Skin epidermis (tissue), 12 donors: ENCODE data around the gene CD1E.
"Not testable (repeated sequence)": the region's sequence is repeated elsewhere in the genome, so short reads cannot be mapped to it uniquely, and the experiment has no call there.

ENCODE experiments used
- H3K27ac ChIP-seq, 21 experiments: fragments of 200-600 bp; sonication (generic) in 11 of 21; one replicate each; pipeline ENCODE4 v1.5.0; 2020; ENCODE audit warnings: mild to moderate bottlenecking in 3 of 21, inconsistent platforms in 2 of 21, moderate library complexity in 2 of 21
- H3K4me3 ChIP-seq, 7 experiments: fragments of 200-600 bp; sonication (generic) in 2 of 7; one replicate each; pipeline ENCODE4 v1.5.0; 2020; ENCODE audit warnings: inconsistent platforms in 2 of 7, mild to moderate bottlenecking in 2 of 7, moderate library complexity in 1 of 7

CD1E gene

DNA sequence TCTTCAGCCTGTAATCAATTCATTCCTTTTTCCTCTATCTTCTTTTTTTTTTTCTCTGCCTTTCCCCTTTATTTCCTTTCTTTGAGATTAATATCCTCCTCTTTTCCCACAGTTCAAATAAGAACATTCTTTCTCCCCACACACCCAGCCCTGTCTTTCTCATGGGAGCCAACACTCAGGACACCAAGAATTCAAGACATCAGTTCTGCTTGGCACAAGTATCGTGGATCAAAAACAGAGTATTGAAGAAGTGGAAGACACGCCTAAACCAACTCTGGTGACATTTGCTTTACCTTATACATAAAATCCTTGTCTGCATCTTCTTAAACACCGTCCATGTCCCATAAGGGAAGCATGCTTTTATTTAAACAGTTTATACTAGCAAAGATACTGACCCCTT is 2.9 kb downstream of the CD1E start:
- H3K4me3 ChIP-seq: no peak overlapping the region
- no peak overlapping the region for H3K27ac ChIP-seq

DNA sequence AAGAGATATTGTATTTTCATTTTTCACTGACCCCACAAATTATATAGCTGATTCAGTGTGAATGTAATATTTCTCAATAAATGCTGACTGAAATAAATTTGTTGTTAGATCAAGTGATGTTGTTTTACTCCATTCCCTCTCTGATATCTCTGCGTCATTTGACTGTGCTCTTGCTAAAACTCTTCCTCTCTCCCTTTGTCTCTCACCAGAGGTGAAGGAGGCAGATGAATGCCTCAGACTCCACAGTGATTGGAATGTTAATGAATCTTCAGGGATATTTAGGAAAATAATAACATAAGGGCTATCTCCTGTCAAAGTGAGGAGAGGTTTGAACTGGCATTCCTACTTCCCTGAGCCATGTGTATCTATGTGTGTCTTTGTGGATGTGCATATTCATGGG is 3.7 kb downstream of the CD1E start:
- Histone ChIP-seq H3K4me3 (no peak overlapping the region), H3K27ac (no peak overlapping the region)

DNA sequence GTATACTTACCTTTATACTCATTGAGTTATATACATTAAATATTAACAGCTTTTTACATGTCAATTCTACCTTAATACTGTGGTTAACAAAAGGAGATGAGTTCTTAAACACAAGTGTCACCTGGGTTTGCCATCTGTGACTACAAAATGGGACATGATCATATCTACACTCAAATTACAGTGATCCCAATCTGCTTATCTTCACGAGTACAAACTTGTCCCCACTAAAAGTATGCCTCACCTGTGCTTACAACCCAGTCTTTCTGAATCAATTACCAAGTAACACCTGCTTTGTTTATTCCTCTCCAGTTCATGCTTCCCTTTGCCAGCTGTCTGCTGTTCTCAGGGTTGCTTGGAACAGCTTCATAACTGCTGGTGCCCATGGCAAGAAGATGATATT is 8.8 kb downstream of the CD1E start:
- no peak overlapping the region for H3K4me3 ChIP-seq
- H3K27ac ChIP-seq: no peak overlapping the region

DNA sequence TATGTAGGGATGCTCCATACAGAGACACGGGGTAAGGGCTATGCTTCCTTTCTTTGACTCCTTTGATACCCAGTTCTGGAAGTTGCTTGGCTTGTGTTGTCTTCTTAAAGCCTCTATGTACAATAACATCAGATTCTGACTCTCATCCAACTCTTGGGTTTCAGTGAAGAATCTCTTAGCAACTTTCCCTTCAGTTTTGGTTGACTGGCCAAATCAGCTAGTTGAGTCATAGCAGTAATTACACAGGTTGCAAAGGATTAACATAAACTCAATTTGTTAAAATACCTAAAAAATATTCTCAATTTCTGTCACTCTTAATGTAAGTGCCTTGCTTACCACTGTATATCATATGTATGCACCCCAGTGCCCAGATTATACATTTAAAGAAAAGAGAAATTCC is 9.2 kb downstream of the CD1E start:
- Histone ChIP-seq H3K27ac (no peak overlapping the region), H3K4me3 (no peak overlapping the region)

DNA sequence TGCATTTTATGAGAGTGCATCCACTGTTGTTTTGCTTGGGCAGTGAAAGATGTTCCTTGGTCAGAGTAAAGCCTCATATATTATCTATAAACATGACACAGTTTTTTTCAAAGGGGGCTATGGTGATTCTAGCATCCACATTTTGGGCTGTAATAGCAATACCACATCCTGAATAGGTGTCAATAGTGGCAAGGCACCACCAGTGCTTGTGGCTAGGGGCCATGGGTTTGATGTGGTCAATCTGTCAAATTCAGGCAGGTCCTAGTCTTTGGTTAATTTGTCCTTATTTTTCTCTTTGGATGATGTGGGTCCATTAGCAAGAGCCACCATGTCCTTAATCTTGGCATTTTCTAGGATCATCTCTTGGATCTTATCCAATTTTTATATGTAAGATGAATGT is 13.1 kb downstream of the CD1E start:
- H3K27ac ChIP-seq: no peak overlapping the region
- no peak overlapping the region for H3K4me3 ChIP-seq

DNA sequence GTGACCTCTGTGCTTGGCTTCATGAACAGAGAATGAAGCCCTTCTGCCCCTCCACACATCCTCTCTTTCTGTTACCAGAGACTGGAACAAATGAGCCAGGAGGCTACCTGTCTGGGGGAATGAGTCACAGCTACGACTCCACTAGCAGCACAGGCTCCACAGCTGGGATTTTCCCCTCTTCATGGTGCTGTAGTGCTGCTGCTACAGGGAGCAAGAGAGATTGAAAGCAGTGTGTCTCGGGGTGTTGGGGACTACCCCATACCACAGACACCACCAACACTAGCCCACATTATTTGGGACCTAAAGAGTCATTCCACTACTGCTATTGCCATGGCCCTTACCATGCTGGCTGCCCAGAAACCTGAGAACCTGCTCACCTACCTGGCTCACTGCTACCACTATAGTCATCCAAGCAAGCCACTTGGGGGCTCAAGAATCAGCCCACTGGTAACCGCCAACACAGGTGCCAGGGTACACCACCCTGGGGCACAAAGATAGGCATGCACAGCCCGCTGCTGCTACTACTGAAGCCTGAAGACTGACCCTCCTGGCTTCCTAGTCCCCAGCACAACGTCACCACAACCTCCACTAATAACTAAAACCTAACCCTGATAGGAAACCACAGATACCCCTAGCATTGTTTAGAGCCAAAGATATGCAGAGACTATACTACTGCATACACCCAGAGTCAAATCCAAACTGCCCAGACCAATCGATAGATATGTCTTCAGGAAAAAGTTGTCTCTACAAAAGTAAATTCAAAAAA is 17.7 kb downstream of the CD1E start:
- no peak overlapping the region for H3K27ac ChIP-seq

DNA sequence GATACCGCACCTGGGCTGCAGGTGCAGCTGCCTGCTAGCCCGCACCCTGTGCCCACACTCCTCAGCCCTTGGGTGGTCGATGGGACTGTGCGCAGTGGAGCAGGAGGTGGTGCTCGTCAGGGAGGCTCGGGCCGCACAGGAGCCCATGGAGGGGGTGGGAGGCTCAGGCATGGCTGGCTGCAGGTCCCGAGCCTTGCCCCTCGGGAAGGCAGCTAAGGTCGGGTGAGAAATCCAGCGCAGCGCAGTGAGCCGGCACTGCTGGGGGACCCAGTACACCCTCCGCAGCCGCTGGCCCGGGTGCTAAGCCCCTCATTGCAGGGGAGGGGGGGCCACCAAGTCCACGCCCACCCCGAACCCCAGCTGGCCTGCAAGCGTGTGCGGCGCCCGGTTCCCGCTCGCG is 20.4 kb downstream of the CD1E start:
- H3K27ac ChIP-seq, H3K4me3 ChIP-seq: not testable (repeated sequence)

More for the DNA sequence above, 17.7 kb downstream of the CD1E start:
- no peak overlapping the region for H3K4me3 ChIP-seq

DNA sequence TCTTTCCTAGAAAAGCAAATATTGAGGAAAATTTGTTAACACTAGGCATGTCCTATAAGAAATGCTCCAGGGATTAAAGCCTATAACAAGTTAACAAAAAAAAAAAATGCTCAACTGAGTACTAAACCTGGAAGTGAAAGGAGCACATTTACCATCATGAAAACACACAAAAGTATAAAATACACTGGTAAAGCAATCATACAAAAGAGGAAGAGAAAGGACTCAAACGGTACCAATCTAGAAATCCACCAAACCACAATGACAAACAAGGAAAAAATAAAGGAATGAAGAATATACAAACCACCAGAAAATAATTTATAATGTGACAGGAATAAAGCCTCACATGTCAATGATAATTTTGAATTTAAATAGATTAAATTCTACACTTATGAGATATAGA is 21.2 kb downstream of the CD1E start:
- H3K4me3 ChIP-seq: no peak overlapping the region
- H3K27ac ChIP-seq: no peak overlapping the region

DNA sequence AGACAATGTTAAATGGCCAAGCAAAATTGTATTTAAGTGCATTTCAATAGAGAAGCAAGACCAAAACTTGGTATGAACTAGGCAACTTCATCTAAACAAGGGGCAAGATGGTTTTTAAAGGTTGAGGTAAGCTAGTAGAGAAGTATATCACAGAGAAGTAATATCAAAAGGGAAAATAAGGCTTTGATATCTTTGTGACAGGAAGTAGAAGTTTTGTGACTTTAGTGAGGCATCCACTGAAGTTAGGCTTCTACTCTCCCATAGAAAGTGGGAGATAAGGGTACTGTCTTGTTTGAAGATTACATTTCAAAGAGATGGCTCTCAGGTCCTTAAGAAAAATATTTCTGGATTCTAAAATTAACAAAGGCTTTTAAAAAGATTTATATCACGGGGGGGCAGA is 36.6 kb downstream of the CD1E start:
- no peak overlapping the region for H3K27ac ChIP-seq
- H3K4me3 ChIP-seq: no peak overlapping the region

DNA sequence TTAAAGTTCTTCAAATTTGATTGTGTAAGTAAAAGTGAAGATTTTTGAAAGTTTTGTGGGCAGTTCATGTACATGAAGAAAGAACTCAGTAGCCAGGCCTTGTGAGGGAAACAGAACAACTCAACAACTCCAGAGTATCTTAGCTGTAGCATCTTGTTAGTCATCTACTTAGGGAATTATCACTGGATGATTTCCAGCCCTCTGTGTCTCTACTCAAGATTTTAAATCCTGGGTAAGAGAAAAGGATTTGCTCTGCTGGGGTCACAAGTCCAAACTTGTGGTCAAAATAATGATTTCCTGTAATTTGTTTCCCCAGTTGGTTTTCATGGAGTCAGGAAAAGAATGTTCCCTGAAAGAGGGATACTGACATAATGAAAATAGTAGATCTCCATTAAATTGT is 37.4 kb downstream of the CD1E start:
- no peak overlapping the region for H3K4me3 ChIP-seq
- no peak overlapping the region for H3K27ac ChIP-seq

DNA sequence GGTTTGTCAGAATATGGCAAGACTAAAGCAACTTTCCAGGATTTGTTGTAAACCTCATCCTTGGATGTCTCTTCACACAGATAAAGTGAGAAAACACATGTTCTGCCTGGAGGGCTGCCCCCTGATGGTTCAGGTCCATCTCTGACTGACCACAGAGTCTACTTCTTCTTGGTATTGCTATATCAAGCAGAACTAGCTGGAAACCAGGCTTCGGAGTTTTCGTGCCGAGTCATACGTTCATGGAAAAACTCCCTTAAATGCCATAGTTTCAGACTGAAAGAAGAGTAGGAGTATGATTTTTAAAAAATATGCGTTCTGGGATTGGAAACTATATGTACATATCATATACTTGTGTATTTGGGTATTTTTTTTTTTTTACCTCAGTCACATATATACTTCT is 39.8 kb downstream of the CD1E start:
- Histone ChIP-seq H3K27ac (no peak overlapping the region), H3K4me3 (no peak overlapping the region)

DNA sequence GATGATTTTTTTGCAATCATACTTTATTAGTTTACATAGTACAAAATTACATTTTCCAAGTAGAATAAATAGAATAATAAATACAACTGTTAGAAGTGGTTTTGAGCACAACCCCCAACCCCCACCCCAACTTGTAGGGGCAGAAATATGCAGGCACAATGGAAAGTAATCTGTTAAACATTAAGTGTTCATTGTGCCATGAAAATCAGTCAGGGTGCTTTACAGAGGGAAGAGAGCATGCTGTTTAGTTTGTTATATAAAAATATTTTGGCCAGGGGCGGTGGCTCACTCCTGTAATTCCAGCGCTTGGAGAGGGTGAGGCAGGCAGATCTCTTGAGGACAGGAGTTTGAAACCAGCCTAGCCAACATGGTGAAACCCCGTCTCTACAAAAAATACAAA is 43.0 kb downstream of the CD1E start:
- no peak overlapping the region for H3K4me3 ChIP-seq
- no peak overlapping the region for H3K27ac ChIP-seq

DNA sequence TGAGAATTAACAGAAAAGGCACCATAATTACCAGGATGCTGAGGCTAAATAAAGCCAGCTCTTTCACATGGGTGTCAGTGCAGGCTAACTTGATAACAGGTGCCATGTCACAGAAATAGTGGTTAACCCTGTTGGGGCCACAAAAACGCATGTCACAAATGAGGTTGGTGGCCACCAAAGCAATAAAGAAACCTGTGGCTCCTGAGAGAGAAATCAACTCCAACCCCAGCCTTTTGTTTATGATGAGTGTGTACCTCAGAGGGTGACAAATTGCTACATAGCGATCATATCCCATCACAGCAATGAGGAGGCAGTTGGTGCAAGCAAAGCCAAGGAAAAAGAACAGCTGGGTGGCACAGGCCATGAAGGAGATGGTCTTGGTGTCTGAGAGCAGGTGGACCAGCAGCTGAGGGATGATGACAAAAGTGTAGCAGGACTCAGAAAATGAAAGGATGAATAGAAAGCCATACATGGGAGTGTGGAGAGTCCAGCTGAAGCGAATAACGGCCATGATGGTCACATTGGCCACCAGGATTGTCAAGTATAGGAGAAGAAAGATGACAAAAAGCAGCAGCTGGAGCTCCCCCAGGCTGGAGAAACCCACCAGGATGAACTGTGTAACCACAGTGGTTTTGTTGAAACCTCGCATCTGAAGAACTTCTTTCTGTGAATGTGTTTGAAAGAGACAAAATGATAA is 45.3 kb downstream of the CD1E start, which contains the start of gene OR10T2:
Gene OR10T2 (minus strand): TSS at position 649 of the 697 bp plus-strand sequence. CDS start 0 bp downstream, at position 649.
- H3K27ac ChIP-seq: no peak within 1 kb of the TSS
- no peak within 1 kb of the TSS for H3K4me3 ChIP-seq

DNA sequence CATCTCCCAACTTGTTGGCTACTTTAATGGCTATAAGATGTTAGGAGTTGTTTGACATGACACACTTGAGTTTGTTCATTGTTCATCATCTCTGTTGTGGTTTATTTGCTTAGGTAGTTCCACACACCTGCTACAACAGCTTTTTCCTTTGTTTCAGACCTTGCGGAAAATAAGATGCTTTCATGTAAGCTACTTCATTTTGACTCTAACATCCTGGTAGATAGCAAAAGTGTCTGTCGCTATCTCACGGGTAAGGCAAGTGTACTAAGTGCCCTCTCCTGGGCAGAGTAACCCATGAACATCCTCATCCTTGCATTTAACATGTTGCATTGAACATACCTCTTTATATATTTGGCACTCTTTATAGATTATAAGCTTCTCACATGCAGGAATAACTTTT is 47.2 kb downstream of the CD1E start:
- Histone ChIP-seq H3K4me3 (no peak overlapping the region), H3K27ac (no peak overlapping the region)

DNA sequence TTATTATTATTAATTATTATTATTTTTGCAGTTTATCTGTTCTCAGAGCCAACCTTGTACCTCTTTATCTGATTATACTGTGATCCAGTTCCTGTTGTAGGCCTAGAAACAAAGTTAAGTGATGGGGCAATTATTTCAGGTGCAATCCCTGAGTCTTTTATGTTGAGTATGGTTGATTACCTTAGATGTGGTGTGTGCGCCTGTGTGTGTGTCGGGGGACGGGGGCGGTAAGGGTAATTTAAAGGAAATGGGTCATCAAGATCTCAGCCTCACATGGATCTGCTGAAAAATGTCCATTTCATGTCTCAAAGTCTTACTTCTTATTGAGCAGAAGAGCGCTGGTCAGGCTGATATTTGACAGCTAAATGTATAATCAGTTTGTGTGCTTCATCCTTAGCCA is 53.4 kb downstream of the CD1E start:
- Histone ChIP-seq H3K27ac (no peak overlapping the region), H3K4me3 (no peak overlapping the region)
